PC-9 (cell line): ENCODE results near the gene YTHDF2. TPM values are rescaled to one million over a fixed set of nuclear protein-coding genes. Genes with fewer than 3 reads are reported as not detected.

Source experiments
- BruUV-seq: library from RNA; stranded (reverse); fragments of 400-500 nt; replicated peaks from 2 replicates; lab custom pipeline; 2021; lab: Mats Ljungman, UMichigan
- CTCF ChIA-PET: fragments of 300-600 bp; sonication (Branson Sonifier 250); formaldehyde crosslinking; loops from one replicate; lab custom pipeline; 2022; ENCODE audit warnings: antibody characterized with exemption; lab: Charles Lee
- POLR2A ChIA-PET: fragments of 300-600 bp; sonication (Branson Sonifier 250); formaldehyde crosslinking; loops from one replicate; lab custom pipeline; 2022; ENCODE audit warnings: antibody characterized with exemption; ENCODE audit not compliant: unreplicated experiment; lab: Charles Lee
- DNase-seq, 2 experiments: peaks; one replicate each; pipeline versions ENCODE4 v3.0.0 to v3.0.0-alpha.2; 2015 to 2022; ENCODE audit warnings: mixed read lengths in 1 of 2
- H2AFZ ChIP-seq: fragments of 200-600 bp; sonication (generic); 2 replicates; pipeline ENCODE4 v1.8.1; 2017; ENCODE audit warnings: antibody characterized with exemption
- H3F3A ChIP-seq: fragments of 200-600 bp; sonication (generic); 2 replicates; pipeline ENCODE4 v1.8.1; 2017; ENCODE audit warnings: antibody characterized with exemption, mild to moderate bottlenecking, low read depth; ENCODE audit not compliant: insufficient read depth
- H3K27ac ChIP-seq: fragments of 200-600 bp; sonication (generic); 2 replicates; pipeline ENCODE4 v1.6.1; 2016; ENCODE audit warnings: mixed run types
- H3K27me3 ChIP-seq: fragments of 200-600 bp; sonication (generic); 2 replicates; pipeline ENCODE4 v1.6.1; 2016; ENCODE audit warnings: low read depth, mixed run types; ENCODE audit not compliant: insufficient read depth
- H3K36me3 ChIP-seq: fragments of 200-600 bp; sonication (generic); 2 replicates; pipeline ENCODE4 v1.6.1; 2016; ENCODE audit warnings: low read depth, mixed run types
- H3K4me1 ChIP-seq: fragments of 200-600 bp; sonication (generic); replicated peaks from 2 replicates; pipeline ENCODE4 v1.6.1; 2016; ENCODE audit warnings: mixed run types; ENCODE audit not compliant: insufficient read depth
- H3K4me2 ChIP-seq: fragments of 200-600 bp; sonication (generic); 2 replicates; pipeline ENCODE4 v1.6.1; 2017; ENCODE audit warnings: mixed run types
- H3K4me3 ChIP-seq: fragments of 200-600 bp; sonication (generic); 2 replicates; pipeline ENCODE4 v1.6.1; 2016; ENCODE audit warnings: mixed run types
- H3K79me2 ChIP-seq: fragments of 200-600 bp; sonication (generic); 2 replicates; pipeline ENCODE4 v1.6.1; 2017; ENCODE audit warnings: low read depth, mixed run types
- H3K9me2 ChIP-seq: fragments of 200-600 bp; sonication (generic); 2 replicates; pipeline ENCODE4 v1.8.1; 2017; ENCODE audit warnings: mild to moderate bottlenecking; ENCODE audit not compliant: insufficient read depth
- H3K9me3 ChIP-seq: fragments of 200-600 bp; sonication (generic); 2 replicates; pipeline ENCODE4 v1.8.1; 2016; ENCODE audit warnings: low read depth; ENCODE audit not compliant: insufficient read depth
- H4K20me1 ChIP-seq: fragments of 200-600 bp; sonication (generic); 2 replicates; pipeline ENCODE4 v1.8.1; 2017; ENCODE audit not compliant: insufficient read depth
- EZH2 ChIP-seq: fragments of 200-600 bp; sonication (generic); IDR thresholded peaks from 2 replicates; pipeline ENCODE4 v1.8.0; 2017; ENCODE audit warnings: antibody characterized with exemption, low read depth
- intact Hi-C: fragments of 100-400 bp; cut with micrococcal nuclease; formaldehyde crosslinking; loops from one replicate; pipeline ENCODE4 v1.10.0; 2022; ENCODE audit not compliant: unreplicated experiment
- total RNA-seq: library from RNA; stranded (reverse); gene quantifications from 2 replicates; pipeline ENCODE4 v1.2.3, GENCODE V29; 2021
- TF ChIP-seq, protein P1 (sequence below): fragments of 200-600 bp; sonication (generic); conservative IDR thresholded peaks from 2 replicates; pipeline ENCODE4 v1.6.1; 2017; ENCODE audit warnings: mixed run types, antibody characterized with exemption, mild to moderate bottlenecking, moderate library complexity

Gene YTHDF2
- total RNA-seq, 1 experiment from 2014 or later: 63.4 TPM

DNA sequence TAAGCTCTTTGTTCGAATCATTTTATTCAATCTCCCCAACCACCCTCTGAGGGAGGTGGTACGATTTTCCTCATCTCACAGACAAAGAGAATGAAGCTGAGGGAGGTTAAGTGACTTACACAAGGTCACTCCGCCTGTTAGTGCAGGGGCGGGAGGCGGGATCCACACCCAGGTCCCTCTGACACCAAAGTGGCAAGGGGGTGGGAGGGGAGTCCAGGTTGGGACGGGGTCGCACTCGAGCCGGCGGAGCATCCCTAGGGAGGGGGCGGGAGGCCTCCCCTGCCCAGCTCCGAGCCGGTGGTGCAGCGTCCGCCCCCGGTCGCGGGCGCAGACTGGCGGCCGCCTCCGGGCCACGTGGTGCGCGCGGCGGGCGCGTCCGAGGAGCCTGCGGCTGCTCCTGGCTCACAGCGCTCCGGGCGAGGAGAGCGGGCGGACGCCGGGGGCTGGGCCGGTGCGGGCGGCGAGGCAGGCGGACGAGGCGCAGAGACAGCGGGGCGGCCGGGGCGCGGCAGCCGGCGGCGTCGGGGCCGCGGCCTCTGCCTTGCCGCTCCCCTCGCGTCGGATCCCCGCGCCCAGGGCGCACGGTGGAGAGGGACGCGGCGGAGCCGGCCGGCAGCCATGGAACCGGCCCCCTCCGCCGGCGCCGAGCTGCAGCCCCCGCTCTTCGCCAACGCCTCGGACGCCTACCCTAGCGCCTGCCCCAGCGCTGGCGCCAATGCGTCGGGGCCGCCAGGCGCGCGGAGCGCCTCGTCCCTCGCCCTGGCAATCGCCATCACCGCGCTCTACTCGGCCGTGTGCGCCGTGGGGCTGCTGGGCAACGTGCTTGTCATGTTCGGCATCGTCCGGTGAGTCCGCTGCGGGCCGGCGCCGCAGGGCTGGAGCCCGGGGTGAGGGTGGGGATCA, 75.3 kb downstream of the YTHDF2 start, which contains the start of gene OPRD1:
Gene OPRD1 (plus strand): TSS at position 405 of the 903 bp plus-strand sequence. CDS start 214 bp downstream, at position 619.
- no TSS peak for BruUV-seq
- H3K27ac ChIP-seq: no peak within 1 kb of the TSS
- H3K9me3 ChIP-seq: no peaks in the 10 kb centered on the region
- H3K4me3 ChIP-seq: no peak within 1 kb of the TSS
- no peaks in the 10 kb centered on the region for H3K36me3 ChIP-seq
- no peaks in the 10 kb centered on the region for H3K4me1 ChIP-seq
- DNase-seq: no peak
- CTCF ChIA-PET: no interaction called here
- no peak for TF ChIP-seq EZH2
- TF ChIP-seq, protein P1, sequence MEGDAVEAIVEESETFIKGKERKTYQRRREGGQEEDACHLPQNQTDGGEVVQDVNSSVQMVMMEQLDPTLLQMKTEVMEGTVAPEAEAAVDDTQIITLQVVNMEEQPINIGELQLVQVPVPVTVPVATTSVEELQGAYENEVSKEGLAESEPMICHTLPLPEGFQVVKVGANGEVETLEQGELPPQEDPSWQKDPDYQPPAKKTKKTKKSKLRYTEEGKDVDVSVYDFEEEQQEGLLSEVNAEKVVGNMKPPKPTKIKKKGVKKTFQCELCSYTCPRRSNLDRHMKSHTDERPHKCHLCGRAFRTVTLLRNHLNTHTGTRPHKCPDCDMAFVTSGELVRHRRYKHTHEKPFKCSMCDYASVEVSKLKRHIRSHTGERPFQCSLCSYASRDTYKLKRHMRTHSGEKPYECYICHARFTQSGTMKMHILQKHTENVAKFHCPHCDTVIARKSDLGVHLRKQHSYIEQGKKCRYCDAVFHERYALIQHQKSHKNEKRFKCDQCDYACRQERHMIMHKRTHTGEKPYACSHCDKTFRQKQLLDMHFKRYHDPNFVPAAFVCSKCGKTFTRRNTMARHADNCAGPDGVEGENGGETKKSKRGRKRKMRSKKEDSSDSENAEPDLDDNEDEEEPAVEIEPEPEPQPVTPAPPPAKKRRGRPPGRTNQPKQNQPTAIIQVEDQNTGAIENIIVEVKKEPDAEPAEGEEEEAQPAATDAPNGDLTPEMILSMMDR: no peak
- H3K4me2 ChIP-seq: no peak within 1 kb of the TSS
- no peaks in the 10 kb centered on the region for H3K9me2 ChIP-seq
- no peaks in the 10 kb centered on the region for H3K79me2 ChIP-seq
- no peaks in the 10 kb centered on the region for H4K20me1 ChIP-seq
- H3K27me3 ChIP-seq: peaks cover 18% of the 10 kb centered on the region
- H3F3A ChIP-seq: no peaks in the 10 kb centered on the region
- H2AFZ ChIP-seq: no peak within 1 kb of the TSS
- intact Hi-C loops: no loop called here
- POLR2A ChIA-PET: no interaction called here

DNA sequence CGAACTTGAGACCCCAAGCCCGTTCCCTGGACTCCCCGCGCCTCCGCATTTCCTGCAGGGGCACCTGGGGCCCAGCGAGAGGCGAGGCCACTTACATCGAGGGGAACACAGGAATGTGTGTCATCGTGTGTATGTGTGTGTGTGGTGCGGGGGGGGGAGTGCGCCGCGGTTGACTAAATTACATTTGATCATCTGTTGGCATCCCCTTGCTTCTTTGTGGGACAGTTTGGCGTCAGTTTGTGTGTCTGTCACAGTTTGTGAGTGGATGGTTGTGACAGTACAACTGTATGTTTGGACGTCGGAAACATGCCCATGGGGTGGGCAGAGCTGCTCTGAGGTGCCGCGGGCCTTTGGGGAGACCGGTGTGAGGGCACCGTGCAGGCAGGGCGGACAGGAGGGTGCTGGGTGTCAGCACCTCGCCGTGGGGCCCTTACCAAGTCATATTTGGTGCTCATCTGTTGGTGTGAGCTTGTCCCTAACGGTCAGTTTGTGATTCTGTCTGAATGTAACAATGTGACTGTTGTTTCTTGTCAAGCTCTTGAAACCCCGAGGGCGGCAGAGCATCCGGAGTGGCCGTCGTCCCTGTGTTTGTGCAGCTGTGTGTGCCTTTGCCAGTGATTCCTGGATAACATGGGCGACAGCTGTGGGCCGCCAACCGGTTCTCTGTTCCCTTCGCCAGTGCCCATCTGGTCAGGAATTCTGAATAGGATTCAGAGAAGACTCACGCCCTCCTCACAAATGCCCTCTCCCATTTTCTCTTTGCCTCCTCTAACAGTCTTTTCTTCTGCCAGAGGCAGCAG, 76.1 kb downstream of the YTHDF2 start:
- Histone ChIP-seq H3K4me3 (no peak overlapping the region), H3K27ac (no peak overlapping the region), H2AFZ (no peak overlapping the region), H3F3A (no peaks in the 10 kb centered on the region), H3K79me2 (no peaks in the 10 kb centered on the region), H3K4me2 (no peak overlapping the region), H3K4me1 (no peaks in the 10 kb centered on the region), H3K9me3 (no peaks in the 10 kb centered on the region), H4K20me1 (no peaks in the 10 kb centered on the region), H3K36me3 (no peaks in the 10 kb centered on the region), H3K27me3 (peaks cover 18% of the 10 kb centered on the region), H3K9me2 (no peaks in the 10 kb centered on the region)
- intact Hi-C loops: no loop called here
- no TSS peak for BruUV-seq
- TF ChIP-seq, protein P1: no peak
- TF ChIP-seq EZH2: no peak
- DNase-seq: no peak
- POLR2A ChIA-PET: interaction anchor here (0.6 kb wide), 1 partner anchor 64 kb away, joined by 3 read pairs; no protein-coding TSS in a partner anchor
- CTCF ChIA-PET: no interaction called here

DNA sequence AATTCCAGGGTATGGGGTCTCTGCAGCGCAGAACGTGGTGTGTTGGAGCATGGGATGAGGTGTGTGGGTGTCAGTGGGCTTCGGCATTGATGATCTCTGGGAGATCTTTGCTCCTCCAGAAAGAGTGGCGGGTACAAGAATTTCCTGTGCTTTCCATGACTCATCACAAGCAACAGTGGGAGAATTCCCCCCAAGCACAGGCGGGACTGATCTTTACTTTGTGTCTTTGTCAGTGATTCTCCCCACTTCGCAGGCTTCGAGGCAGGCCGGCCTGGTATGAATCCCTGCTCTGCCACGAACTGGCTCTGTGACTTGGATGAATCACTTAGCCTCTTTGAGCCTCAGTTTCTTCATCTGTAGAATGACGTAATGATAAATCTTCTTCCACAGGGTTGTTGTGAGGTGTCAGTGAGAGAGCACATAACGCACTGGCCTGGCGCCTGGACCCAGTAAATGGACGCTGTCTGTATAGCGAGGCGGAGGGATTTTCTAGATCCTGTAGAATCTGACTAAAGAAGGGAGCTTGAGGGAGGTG, 77.3 kb downstream of the YTHDF2 start:
- Histone ChIP-seq H3K9me2 (no peaks in the 10 kb centered on the region), H3K4me2 (no peak overlapping the region), H2AFZ (no peak overlapping the region), H3K36me3 (no peaks in the 10 kb centered on the region), H3K79me2 (no peaks in the 10 kb centered on the region), H3F3A (no peaks in the 10 kb centered on the region), H4K20me1 (no peaks in the 10 kb centered on the region), H3K4me1 (no peaks in the 10 kb centered on the region), H3K27ac (no peak overlapping the region), H3K4me3 (no peak overlapping the region), H3K9me3 (no peaks in the 10 kb centered on the region), H3K27me3 (peaks cover 18% of the 10 kb centered on the region)
- no peak for TF ChIP-seq EZH2
- TF ChIP-seq, protein P1: no peak
- POLR2A ChIA-PET: no interaction called here
- no TSS peak for BruUV-seq
- intact Hi-C loops: no loop called here
- CTCF ChIA-PET: no interaction called here
- no peak for DNase-seq
